GM12865 (cell line): Measurements from ENCODE around the gene TNPO2.

ENCODE experiments used
- DNase-seq: peaks from one replicate; pipeline ENCODE4 v3.0.0; 2010; ENCODE audit warnings: low read depth
- H3K4me3 ChIP-seq: 2 replicates; pipeline ENCODE4 v1.5.1; 2011; ENCODE audit warnings: mild to moderate bottlenecking, low read depth, low read length, control low read depth
- TF ChIP-seq, protein P1 (sequence below): IDR thresholded peaks from 2 replicates; pipeline ENCODE4 v1.5.1; 2011; ENCODE audit warnings: low read length, control low read depth, low read depth, inconsistent platforms; ENCODE audit not compliant: insufficient read depth; ENCODE audit errors: missing control alignments

TNPO2 gene

DNA sequence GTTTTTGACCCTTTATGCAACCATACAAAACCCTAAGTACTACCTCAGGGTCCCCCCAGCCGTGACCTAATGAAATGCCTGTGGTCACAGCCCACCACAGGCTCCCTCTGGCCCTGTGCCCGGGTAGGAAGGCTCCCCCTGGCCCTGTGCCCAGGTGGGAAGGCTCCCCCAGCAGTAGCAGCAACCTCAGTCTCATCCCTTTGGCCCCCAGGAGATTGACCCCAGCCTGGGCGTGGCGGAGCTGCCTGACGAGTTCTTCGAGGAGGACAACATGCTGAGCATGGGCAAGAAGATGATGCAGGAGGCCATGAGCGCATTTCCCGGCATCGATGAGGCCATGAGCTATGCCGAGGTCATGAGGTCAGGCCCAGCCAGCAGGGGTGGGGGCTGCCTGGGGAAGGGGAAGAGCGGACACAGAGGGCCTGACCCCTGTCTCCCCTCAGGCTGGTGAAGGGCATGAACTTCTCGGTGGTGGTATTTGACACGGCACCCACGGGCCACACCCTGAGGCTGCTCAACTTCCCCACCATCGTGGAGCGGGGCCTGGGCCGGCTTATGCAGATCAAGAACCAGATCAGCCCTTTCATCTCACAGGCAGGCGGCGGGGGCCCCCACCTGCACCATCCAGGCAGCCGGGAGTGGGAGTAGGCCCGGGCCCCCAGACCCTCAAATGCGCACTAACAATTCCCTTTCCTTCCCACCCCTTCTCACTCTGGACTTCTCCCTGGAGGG is 21.6 kb upstream of the TNPO2 start:
- no peak for DNase-seq
- H3K4me3 ChIP-seq: no peak overlapping the region
- TF ChIP-seq, protein P1, sequence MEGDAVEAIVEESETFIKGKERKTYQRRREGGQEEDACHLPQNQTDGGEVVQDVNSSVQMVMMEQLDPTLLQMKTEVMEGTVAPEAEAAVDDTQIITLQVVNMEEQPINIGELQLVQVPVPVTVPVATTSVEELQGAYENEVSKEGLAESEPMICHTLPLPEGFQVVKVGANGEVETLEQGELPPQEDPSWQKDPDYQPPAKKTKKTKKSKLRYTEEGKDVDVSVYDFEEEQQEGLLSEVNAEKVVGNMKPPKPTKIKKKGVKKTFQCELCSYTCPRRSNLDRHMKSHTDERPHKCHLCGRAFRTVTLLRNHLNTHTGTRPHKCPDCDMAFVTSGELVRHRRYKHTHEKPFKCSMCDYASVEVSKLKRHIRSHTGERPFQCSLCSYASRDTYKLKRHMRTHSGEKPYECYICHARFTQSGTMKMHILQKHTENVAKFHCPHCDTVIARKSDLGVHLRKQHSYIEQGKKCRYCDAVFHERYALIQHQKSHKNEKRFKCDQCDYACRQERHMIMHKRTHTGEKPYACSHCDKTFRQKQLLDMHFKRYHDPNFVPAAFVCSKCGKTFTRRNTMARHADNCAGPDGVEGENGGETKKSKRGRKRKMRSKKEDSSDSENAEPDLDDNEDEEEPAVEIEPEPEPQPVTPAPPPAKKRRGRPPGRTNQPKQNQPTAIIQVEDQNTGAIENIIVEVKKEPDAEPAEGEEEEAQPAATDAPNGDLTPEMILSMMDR: no peak

- H3K4me3 ChIP-seq: peak overlapping the region; percentile 74
- TF ChIP-seq, protein P1: no peak
- no peak for DNase-seq
Measured at GRCh38 chr19:12737835-12738351, 14.2 kb upstream of the TNPO2 start.

GRCh38 chr19:12736995-12737834 is 13.5 kb upstream of the TNPO2 start, which contains the start of gene GET3:
Gene GET3, plus strand, starts transcription at chr19:12737497. Its CDS starts 9 bp downstream, at chr19:12737506.
- TF ChIP-seq, protein P1: no peak
- peak within 1 kb of the TSS; percentile 74 for H3K4me3 ChIP-seq
- peak; percentile 98 for DNase-seq

DNA sequence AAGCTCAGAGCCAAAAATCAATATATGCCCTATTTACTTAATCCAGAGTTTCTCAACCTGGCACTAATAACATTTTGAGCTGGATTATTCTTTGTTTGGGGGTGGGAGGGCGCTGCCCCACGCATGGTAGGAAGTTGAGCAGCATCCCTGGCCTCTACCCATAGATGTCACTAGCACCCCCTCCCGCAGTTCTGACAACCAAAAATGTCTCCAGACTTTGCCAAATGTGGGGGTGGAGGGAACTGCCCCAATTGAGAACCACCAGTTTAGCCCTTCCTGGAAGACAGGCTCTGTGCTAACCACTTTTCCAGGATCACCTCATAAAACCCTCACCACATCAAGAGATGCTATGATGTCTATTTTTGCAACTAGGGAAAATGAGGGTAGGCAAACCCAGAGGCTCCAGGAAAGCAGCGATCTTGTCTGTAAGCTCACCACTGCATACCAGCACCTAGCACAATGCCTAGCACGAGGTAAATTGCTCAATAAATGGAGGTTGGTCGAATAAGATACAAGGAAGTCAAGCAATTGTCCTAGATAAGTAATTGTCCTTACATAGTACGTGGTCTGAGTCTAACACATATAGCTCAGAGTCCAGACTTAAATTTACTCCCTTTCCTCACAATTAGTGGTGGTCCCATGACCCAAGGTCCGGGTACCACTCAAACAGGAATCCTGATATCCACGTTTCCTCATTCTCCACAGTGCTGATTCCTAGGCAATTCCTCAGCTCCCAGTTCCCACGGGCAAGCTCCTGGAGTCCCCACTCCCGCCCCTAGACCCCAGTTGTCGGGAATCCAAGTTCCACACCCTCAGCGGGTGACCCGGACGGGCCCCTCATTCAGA is 9.9 kb upstream of the TNPO2 start:
- H3K4me3 ChIP-seq: peak overlapping the region; percentile 94

DNA sequence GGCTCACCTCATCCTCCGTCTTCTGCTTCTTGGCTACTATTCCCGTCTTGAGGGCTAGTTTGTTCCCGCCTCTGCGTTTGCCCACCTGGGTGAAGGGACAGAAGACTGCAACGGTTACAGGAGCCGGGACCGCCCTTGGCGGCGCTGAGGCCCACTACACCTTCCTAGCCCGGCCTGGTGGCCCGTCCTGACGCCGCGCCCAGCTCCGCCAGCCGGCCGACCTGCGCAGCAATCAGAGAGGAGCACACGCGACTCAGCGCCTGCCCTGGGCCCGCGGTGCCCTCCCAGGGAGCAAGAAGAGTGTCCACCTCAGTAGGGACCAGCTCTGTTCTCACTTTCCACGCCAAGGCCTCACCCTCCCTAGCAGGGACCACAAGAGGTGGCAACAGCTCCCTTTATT is 7.6 kb upstream of the TNPO2 start:
- TF ChIP-seq, protein P1: no peak
- no peak overlapping the region for H3K4me3 ChIP-seq
- DNase-seq: no peak

More for the DNA sequence above, 9.9 kb upstream of the TNPO2 start:
- peak; percentile 68 for DNase-seq
- TF ChIP-seq, protein P1: peak; percentile 40

- TF ChIP-seq, protein P1: no peak
- no peak overlapping the region for H3K4me3 ChIP-seq
- no peak for DNase-seq
Measured at GRCh38 chr19:12730064-12730463, 6.3 kb upstream of the TNPO2 start.
